Kasumi-1 (cell line): ENCODE data around the gene KAZALD1.

Experiments used
- DNase-seq, 2 experiments: peaks; one replicate each; lab custom pipeline; 2025; lab: John Stamatoyannopoulos, UW

KAZALD1 gene

GRCh38 chr10:101095550-101096213, 33.9 kb downstream of the KAZALD1 start:
- peak; percentile 61 to 81 for DNase-seq

GRCh38 chr10:101096378-101096777, 34.6 kb downstream of the KAZALD1 start:
- no peak for DNase-seq

DNA sequence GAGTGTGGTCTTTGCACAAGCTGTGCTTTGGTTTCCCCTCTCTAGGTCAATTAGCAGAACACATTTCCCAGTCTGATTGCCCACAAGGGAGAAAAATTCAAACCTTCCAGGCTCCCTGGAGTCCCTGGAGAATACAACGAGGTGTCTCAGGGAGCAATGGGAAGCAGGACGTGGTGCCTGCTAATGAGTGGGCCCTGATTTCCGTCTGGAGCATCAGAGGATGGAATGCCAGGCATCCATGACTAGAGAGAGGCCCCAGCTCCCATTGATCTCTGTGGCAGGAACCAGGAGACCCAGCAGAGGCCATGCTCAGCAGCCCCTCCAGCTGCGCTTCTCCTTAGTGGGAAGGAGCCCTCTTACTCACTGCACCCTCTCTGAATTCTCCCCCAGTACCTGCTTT, 36.1 kb downstream of the KAZALD1 start:
- no peak for DNase-seq

DNA sequence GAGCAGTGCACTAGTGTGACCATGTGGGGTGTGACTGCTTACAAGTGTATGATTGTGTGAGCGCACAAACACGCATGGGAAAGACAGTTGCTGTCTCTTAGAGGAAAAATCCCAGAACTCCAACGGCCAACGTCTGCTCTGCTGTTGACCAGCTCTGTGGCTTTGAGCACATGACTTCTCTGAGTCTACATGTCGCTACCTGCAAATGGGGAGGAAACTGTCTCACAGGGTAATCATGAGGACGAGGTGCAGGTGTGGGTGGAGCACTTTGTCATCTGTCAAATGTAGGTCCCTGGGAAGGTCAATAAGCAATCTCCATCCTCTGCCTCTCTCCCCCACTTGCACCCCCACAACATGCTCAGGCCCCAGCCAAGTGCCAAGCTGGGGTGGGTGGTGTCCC, 38.1 kb downstream of the KAZALD1 start:
- no peak for DNase-seq

DNA sequence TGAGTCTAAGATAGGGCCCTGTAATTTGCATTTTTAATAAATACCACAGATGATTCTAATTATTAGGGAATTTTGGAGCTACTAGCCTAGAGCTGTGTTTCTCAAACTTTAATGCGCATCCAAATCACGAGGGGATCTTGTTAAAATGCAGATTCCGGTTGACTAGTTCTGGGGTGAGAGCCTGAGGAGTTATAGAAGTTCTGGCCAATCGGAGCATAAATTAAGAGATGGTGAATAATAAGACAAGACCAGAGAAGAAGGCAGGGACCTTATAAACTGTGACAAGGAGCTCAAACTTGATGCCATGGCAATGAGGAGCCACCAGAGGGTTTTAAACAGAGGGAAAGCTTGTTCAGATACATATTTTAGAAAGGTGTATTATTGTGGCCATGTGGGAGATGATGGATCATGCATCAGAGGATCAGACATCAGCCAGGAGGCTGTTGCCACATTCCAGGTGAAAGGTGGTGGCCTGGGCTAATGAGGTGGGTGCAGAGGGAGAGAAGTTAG, 39.6 kb downstream of the KAZALD1 start:
- DNase-seq, result no peak

DNA sequence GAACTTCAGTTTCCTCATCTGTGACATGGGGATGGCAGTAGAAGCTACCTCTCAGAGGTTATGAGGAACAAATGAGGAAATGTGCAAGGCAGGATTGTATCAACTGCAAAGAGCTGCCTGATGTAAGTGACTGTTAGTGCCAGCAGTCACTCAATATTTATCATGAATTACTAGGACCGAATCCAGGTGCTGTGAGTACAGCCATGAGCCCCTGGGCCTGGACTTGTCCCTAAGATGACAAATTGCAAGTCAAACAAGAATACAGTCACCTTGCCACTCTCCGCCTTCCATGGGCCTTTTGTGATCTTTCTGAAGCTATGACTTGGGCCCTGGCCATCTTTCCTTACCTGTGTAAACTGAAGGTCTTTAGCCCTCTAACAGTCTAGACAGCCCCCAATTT, 41.6 kb downstream of the KAZALD1 start:
- no peak for DNase-seq

DNA sequence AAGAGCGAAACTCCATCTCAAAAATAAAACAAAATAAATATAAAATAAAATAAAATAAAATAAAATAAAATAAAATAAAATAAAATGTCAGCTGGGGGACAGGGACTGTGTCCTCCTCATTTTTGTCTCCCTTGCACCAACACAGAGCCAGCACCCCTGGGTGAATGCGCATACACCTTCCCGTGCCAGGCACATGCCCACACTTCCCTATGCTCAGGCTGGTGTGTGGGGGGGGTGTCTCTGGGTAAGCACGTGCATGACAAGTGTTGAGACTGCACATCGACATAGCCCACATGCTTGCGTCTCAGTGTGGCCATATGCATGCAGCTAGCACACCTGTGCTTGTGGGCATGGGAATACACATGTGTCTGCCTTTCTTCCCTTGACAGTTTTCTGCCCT, 44.6 kb downstream of the KAZALD1 start:
- no peak for DNase-seq

- DNase-seq, result no peak
These were observed 46.0 kb downstream of the KAZALD1 start for GRCh38 chr10:101107771-101108170.

DNA sequence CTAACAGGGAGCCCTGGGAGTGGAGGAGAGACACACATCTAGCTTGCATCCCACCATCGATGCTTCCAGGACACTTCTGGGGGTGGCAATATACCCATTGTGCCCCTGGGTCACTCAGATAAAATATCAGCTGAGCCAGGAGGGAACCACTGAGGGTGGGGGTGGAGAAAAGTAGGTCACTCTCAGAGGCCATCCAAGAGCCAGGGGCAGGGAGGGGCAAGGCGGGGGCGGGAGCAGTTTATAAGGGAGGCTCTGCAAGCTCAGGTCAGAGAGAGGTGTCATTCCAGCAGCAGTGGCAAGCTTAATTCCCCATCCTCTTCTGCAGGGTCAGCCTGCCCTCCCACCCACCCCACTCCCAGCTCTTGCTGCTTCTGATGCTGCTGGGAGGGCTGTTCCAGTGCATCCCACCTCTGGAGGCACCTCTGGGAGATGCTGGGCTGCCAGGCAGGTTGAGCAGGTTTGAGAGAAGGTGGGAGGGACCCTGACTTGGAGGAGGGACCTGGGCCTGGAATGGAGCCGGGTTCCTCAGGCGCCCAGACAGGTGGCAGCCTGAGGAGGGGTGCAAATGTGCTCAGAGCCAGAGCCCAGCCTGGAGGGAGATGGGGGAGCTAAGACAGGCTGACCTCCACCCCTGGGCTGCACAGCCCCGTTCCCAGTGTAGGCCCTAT, 49.2 kb downstream of the KAZALD1 start:
- no peak for DNase-seq

- no peak for DNase-seq
These were observed 49.8 kb downstream of the KAZALD1 start for GRCh38 chr10:101111547-101111946.

GRCh38 chr10:101112799-101113594, 51.2 kb downstream of the KAZALD1 start:
- DNase-seq, result no peak

DNA sequence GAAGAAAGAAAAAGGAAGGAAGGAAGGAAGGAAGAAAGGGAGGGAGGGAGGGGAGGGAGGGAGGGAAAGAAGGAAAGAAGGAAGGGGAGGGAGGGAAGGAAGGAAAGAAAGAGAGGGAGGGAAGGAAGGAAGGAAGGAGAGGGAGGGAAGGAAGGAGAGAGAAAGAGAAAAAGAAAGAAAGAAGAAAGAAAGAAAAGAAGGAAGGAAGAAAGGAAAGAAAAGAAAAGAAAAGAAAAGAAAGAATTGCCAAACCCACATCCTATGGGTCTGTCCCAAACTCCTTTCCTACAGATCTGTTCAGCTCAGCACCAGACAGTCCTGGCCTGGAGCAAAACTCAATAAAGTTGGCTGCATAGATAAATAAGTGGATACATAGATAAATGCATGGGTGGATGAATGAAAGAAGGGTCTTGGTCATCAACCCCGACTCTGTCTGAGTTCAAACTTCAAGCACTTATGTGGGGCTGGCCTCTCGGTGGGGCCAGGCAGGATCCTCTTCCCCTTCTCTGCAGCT, 52.2 kb downstream of the KAZALD1 start:
- no peak for DNase-seq

- DNase-seq, result peak; percentile 55 to 73
These were observed 52.9 kb downstream of the KAZALD1 start for GRCh38 chr10:101114646-101115045.
